IPS-18a (cell line): Measurements from ENCODE around the gene LTBP4.
A peak's percentile ranks its signal among the peaks of the same experiment; 100 is the strongest.
"Not testable (repeated sequence)": the region's sequence is repeated elsewhere in the genome, so short reads cannot be mapped to it uniquely, and the experiment has no call there.

Experiments used
- H3K27ac ChIP-seq: one replicate; pipeline ENCODE4 v1.5.1; 2013; ENCODE audit warnings: low read length
- H3K27me3 ChIP-seq: one replicate; pipeline ENCODE4 v1.6.1; 2013; ENCODE audit warnings: mild to moderate bottlenecking, low read length; ENCODE audit not compliant: control insufficient read depth, insufficient read depth
- H3K36me3 ChIP-seq: one replicate; pipeline ENCODE4 v1.6.1; 2013; ENCODE audit warnings: low read depth, low read length; ENCODE audit not compliant: control insufficient read depth
- H3K4me1 ChIP-seq: one replicate; pipeline ENCODE4 v1.6.1; 2013; ENCODE audit warnings: low read depth, low read length; ENCODE audit not compliant: control insufficient read depth
- H3K4me3 ChIP-seq: one replicate; pipeline ENCODE4 v1.5.1; 2013; ENCODE audit warnings: low read length
- H3K9ac ChIP-seq: one replicate; pipeline ENCODE4 v1.6.1; 2013; ENCODE audit warnings: mild to moderate bottlenecking, low read length, moderate library complexity
- H3K9me3 ChIP-seq: one replicate; pipeline ENCODE4 v1.6.1; 2013; ENCODE audit warnings: low read depth, low read length; ENCODE audit not compliant: control insufficient read depth

LTBP4 gene

GRCh38 chr19:40619333-40620160 lies 18.4 kb downstream of the LTBP4 start:
- Histone ChIP-seq H3K27ac (no peak overlapping the region), H3K9ac (no peak overlapping the region), H3K9me3 (no peaks in the 10 kb centered on the region), H3K4me3 (no peak overlapping the region), H3K27me3 (no peaks in the 10 kb centered on the region), H3K36me3 (peaks cover 15% of the 10 kb centered on the region), H3K4me1 (peaks cover 7% of the 10 kb centered on the region)

GRCh38 chr19:40620161-40620485 lies 19.0 kb downstream of the LTBP4 start:
- no peak overlapping the region for H3K9ac ChIP-seq
- H3K36me3 ChIP-seq: peaks cover 18% of the 10 kb centered on the region
- H3K27me3 ChIP-seq: no peaks in the 10 kb centered on the region
- peaks cover 7% of the 10 kb centered on the region for H3K4me1 ChIP-seq
- no peak overlapping the region for H3K27ac ChIP-seq
- no peaks in the 10 kb centered on the region for H3K9me3 ChIP-seq
- H3K4me3 ChIP-seq: no peak overlapping the region

- Histone ChIP-seq H3K27me3 (no peaks in the 10 kb centered on the region), H3K27ac (no peak overlapping the region), H3K4me1 (peaks cover 7% of the 10 kb centered on the region), H3K4me3 (no peak overlapping the region), H3K9ac (no peak overlapping the region), H3K9me3 (no peaks in the 10 kb centered on the region), H3K36me3 (peaks cover 18% of the 10 kb centered on the region)
These were observed 20.1 kb downstream of the LTBP4 start for GRCh38 chr19:40621283-40621682.

DNA sequence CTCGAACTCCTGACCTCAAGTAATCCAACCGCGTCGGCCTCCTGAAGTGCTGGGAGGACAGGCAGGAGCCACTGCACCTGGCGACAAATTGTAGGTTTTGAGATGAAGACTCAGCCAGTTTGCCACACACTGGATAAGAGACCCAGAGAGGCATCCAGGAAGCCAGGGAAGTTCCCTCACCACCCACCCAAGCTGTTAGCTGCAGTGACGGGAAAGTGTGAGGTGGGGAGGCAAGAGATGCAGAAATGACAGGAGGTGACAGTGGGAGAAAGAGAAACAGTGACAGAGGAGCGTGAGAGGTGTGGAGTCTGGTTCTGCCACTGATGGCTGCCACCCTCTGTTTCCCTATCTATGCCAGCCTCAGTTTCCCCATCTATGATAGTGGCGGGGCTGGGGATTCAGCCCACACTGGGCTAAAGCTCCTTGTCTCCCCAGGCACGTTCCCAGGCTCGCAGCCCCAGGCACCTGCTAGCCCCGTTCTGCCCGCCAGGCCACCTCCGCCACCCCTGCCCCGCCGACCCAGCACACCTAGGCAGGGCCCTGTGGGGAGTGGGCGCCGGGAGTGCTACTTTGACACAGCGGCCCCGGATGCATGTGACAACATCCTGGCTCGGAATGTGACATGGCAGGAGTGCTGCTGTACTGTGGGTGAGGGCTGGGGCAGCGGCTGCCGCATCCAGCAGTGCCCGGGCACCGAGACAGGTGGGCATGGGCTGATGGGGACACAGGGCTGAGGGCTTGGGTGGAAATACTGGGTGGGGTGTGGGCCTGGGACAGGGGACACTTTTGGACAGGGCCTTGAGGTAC lies 21.0 kb downstream of the LTBP4 start:
- Histone ChIP-seq H3K4me1 (peaks cover 7% of the 10 kb centered on the region), H3K27me3 (no peaks in the 10 kb centered on the region), H3K9me3 (no peaks in the 10 kb centered on the region), H3K27ac (no peak overlapping the region), H3K4me3 (no peak overlapping the region), H3K36me3 (peaks cover 18% of the 10 kb centered on the region), H3K9ac (no peak overlapping the region)

DNA sequence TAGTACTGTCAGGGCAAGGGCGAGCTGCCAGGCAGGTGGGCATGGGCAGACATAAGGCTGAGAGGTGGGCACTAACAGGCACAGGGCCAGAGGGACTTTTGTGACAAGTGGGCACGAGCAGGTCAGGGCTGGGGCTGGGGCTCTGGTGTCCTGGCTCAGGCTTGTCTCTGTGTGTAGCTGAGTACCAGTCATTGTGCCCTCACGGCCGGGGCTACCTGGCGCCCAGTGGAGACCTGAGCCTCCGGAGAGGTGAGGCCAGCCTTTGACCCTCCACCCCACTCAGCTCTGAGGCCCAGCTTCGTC lies 21.6 kb downstream of the LTBP4 start:
- H3K4me1 ChIP-seq: peaks cover 7% of the 10 kb centered on the region
- no peaks in the 10 kb centered on the region for H3K9me3 ChIP-seq
- H3K27ac ChIP-seq: no peak overlapping the region
- H3K9ac ChIP-seq: no peak overlapping the region
- H3K4me3 ChIP-seq: no peak overlapping the region
- H3K36me3 ChIP-seq: peaks cover 18% of the 10 kb centered on the region
- H3K27me3 ChIP-seq: no peaks in the 10 kb centered on the region

- Histone ChIP-seq H3K4me3 (peak overlapping the region; percentile 53), H3K9me3 (no peaks in the 10 kb centered on the region), H3K27me3 (no peaks in the 10 kb centered on the region), H3K27ac (no peak overlapping the region), H3K36me3 (peaks cover 18% of the 10 kb centered on the region), H3K4me1 (peaks cover 7% of the 10 kb centered on the region), H3K9ac (no peak overlapping the region)
These were observed 22.5 kb downstream of the LTBP4 start for GRCh38 chr19:40623403-40624251.

DNA sequence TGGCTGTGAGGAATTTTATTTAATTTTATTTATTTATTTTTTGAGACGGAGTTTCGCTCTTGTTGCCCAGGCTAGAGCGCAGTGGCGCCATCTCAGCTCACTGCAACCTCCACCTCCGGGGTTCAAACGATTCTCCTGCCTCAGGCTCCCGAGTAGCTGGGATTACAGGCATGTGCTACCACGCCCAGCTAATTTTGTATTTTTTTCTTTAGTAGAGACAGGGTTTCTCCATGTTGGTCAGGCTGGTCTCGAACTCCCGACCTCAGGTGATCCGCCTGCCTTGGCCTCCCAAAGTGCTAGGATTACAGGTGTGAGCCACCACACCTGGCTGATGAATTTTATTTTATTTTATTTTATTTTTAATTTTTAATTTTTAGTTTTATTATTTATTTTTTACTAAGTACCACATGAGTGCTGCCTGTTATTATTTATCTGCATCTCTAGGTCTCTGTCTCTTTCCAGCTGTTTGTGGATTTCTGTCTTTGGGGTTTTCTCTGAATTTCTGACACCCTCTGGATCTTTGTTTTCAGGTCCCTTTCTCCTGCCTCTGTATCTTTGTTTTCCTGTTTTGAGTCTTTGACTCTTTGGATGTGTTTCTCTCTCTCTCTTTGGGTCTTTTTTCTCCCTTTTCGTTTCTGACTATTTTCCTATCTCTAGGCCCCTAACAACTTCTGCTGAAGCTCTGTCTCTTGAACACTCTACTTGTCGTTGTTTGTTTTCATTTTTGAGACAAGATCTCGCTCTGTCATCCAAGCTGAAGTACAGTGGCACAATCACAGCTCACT lies 23.4 kb downstream of the LTBP4 start:
- not testable (repeated sequence) for H3K27me3 ChIP-seq, H3K4me1 ChIP-seq, H3K9ac ChIP-seq, H3K4me3 ChIP-seq, H3K9me3 ChIP-seq, H3K27ac ChIP-seq
- peaks cover 12% of the 10 kb centered on the region for H3K36me3 ChIP-seq

GRCh38 chr19:40625406-40626120 lies 24.4 kb downstream of the LTBP4 start:
- H3K27me3 ChIP-seq: no peaks in the 10 kb centered on the region
- no peak overlapping the region for H3K9ac ChIP-seq
- no peak overlapping the region for H3K27ac ChIP-seq
- no peaks in the 10 kb centered on the region for H3K9me3 ChIP-seq
- peaks cover 12% of the 10 kb centered on the region for H3K36me3 ChIP-seq
- no peak overlapping the region for H3K4me3 ChIP-seq
- peaks cover 7% of the 10 kb centered on the region for H3K4me1 ChIP-seq

- Histone ChIP-seq H3K9ac (no peak overlapping the region), H3K27me3 (no peaks in the 10 kb centered on the region), H3K9me3 (no peaks in the 10 kb centered on the region), H3K4me3 (no peak overlapping the region), H3K36me3 (peaks cover 5% of the 10 kb centered on the region), H3K27ac (no peak overlapping the region), H3K4me1 (peaks cover 11% of the 10 kb centered on the region)
These were observed 25.7 kb downstream of the LTBP4 start for GRCh38 chr19:40626918-40627317.

- no peaks in the 10 kb centered on the region for H3K9me3 ChIP-seq
- H3K9ac ChIP-seq: no peak overlapping the region
- peaks cover 5% of the 10 kb centered on the region for H3K36me3 ChIP-seq
- H3K27me3 ChIP-seq: no peaks in the 10 kb centered on the region
- no peak overlapping the region for H3K27ac ChIP-seq
- H3K4me3 ChIP-seq: no peak overlapping the region
- H3K4me1 ChIP-seq: peaks cover 15% of the 10 kb centered on the region
These were observed 26.5 kb downstream of the LTBP4 start for GRCh38 chr19:40627486-40628279.
